Pancreas (tissue), 10 donors: Measurements from ENCODE around the gene GALNT9. TPM values are rescaled to one million over a fixed set of nuclear protein-coding genes. Genes with fewer than 3 reads are reported as not detected.
"Not testable (repeated sequence)": the region's sequence is repeated elsewhere in the genome, so short reads cannot be mapped to it uniquely, and the experiment has no call there.

Experiments
- ATAC-seq, 4 donors: fragments of 200-7000 bp; cut with Tn5 transposase; one replicate each; pipeline versions ENCODE4 v1.8.0 to v1.9.1; 2020; ENCODE audit warnings: mild to moderate bottlenecking in 4 of 4, moderate library complexity in 4 of 4
- DNase-seq, 6 donors: peaks; one replicate each; pipeline ENCODE4 v3.0.0-alpha.2; 2020
- FAIRE-seq: peaks from 2 replicates; lab custom pipeline; 2012; peaks lifted over from hg19 to GRCh38; lab: Jason Lieb, UNC
- H3K27ac ChIP-seq, 4 donors: fragments of 200-600 bp; sonication (generic); 1 replicate in 3 of 4; 2 replicates in 1 of 4; pipeline versions ENCODE4 v1.5.0 to v1.8.0; 2020
- H3K27me3 ChIP-seq, 4 donors: fragments of 200-600 bp; one replicate each; pipeline ENCODE4 v1.8.0; 2021
- H3K36me3 ChIP-seq, 3 donors: fragments of 200-600 bp; sonication (generic) in 1 of 3; one replicate each; pipeline versions ENCODE4 v1.5.0 to v1.8.0; 2020 to 2021
- H3K4me1 ChIP-seq, 3 donors: fragments of 200-600 bp; one replicate each; pipeline ENCODE4 v1.8.0; 2021
- H3K4me3 ChIP-seq, 4 donors: fragments of 200-600 bp; sonication (generic) in 2 of 4; one replicate each; pipeline versions ENCODE4 v1.5.0 to v1.8.0; 2020 to 2021
- H3K9me3 ChIP-seq, 4 donors: fragments of 200-600 bp; one replicate each; pipeline ENCODE4 v1.8.0; 2021
- CTCF ChIP-seq, 4 donors: fragments of 200-600 bp; sonication (generic) in 3 of 4; IDR thresholded peaks; one replicate each; pipeline versions ENCODE4 v1.5.0 to v1.8.0; 2021; ENCODE audit warnings: antibody characterized with exemption in 4 of 4
- WGBS, 2 donors: extraction: QIAGEN DNeasy Blood & Tissue Kit; methylation state at CpG; one replicate each; pipeline ENCODE4 v1.1.7; 2013; 5-methylcytosine and 5-hydroxymethylcytosine counted together
- intact Hi-C, 3 donors: fragments of 100-400 bp; cut with DNase I; formaldehyde crosslinking; loops; one replicate each; pipeline versions ENCODE4 v1.11.1 to v1.14.2; 2022
- polyA plus RNA-seq, 2 donors: library from polyadenylated mRNA; stranded (reverse); fragments of 200-250 nt; gene quantifications; one replicate each; pipeline ENCODE4 v1.2.3, GENCODE V29; 2013
- total RNA-seq, 6 donors: library from RNA; stranded (reverse); fragmentation: NEBNext Ultra II Directional in 4 of 6; extraction: Animal tissue kit (Norgen Biotek cat#: 25700) in 4 of 6; gene quantifications; one replicate each; pipeline versions ENCODE4 v1.2.1 to v1.2.4, GENCODE V29; 2021 to 2023
- donor health status: healthy with polysubstance abuse.
- donor health status: DM: no; HTN: no; CAD: no; lungs with moderate emphysema.
- donor health status: DM: no; HTN: no; CAD: no.
- donor health status: control.
- donor health status: control.
- donor health status: Bipolar disorder and iron deficiency.
- donor health status: DM: yes; HTN: yes; CAD: no.
- donor health status: DM: no; HTN: no; CAD: no.
- donor health status: DM: no; HTN: no; CAD: no.
- donor health status: DM: yes; HTN: yes; CAD: no.

Gene GALNT9
- total and polyA plus RNA-seq, 8 donors, result 0.09 to 0.46 (median 0.25) TPM; not detected in 5

GRCh38 chr12:132222808-132223173, 106.6 kb downstream of the GALNT9 start:
- H3K36me3 ChIP-seq, result no peaks in the 10 kb centered on the region
- 65 to 68% methylated on average over 6 of the region's 6 CpGs for WGBS, 2 donors
- H3K27ac ChIP-seq, result no peak overlapping the region
- no peaks in the 10 kb centered on the region for H3K9me3 ChIP-seq
- no peaks in the 10 kb centered on the region for H3K4me1 ChIP-seq
- intact Hi-C loops, result no loop called here
- TF ChIP-seq CTCF (IDR thresholded peaks at IDR 0.05), result no peak
- ATAC-seq (no peak), FAIRE-seq (no peak), DNase-seq (no peak)
- H3K27me3 ChIP-seq, result peaks cover 0 to 6% (median 2%) of the 10 kb centered on the region in 4 donors
- no peak overlapping the region for H3K4me3 ChIP-seq

GRCh38 chr12:132222096-132222807, 107.1 kb downstream of the GALNT9 start:
- intact Hi-C loops, result no loop called here
- no peaks in the 10 kb centered on the region for H3K9me3 ChIP-seq
- H3K27me3 ChIP-seq, result peaks cover 0 to 3% (median 1%) of the 10 kb centered on the region in 4 donors
- H3K4me1 ChIP-seq, result no peaks in the 10 kb centered on the region
- H3K4me3 ChIP-seq, result no peak overlapping the region
- ATAC-seq, result peak in 2 of 4 donors; percentile 11 to 45
- no peaks in the 10 kb centered on the region for H3K36me3 ChIP-seq
- no peak overlapping the region for H3K27ac ChIP-seq
- FAIRE-seq, result no peak
- DNase-seq, result peak in 3 of 6 donors; percentile 18 to 52 (median 25)
- 18 to 22% methylated on average over 24 of the region's 24 CpGs for WGBS, 2 donors
- no peak for TF ChIP-seq CTCF (IDR thresholded peaks at IDR 0.05)

DNA sequence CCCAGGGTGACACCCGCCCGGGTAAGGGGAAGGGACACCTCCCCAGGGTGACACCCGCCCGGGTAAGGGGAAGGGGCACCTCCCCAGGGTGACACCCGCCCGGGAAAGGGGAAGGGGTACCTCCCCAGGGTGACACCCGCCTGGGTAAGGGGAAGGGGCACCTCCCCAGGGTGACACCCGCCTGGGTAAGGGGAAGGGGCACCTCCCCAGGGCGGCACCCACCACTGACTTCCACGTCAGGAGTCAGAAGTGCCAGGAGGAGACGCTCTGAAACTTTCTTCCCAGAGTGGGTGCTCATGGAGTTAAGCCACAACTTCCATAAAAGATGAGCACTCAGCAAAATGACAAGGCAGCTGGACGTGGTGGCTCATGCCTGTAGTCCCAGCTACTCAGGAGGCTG, 109.6 kb downstream of the GALNT9 start:
- intact Hi-C loops, H3K36me3 ChIP-seq, ATAC-seq, H3K27me3 ChIP-seq, FAIRE-seq, H3K9me3 ChIP-seq, H3K27ac ChIP-seq, H3K4me1 ChIP-seq, H3K4me3 ChIP-seq: not testable (repeated sequence)
- DNase-seq, result peak in 2 of 6 donors; percentile 7 to 39
- 48 to 55% methylated on average over 6 to 12 of the region's 12 CpGs for WGBS, 2 donors

DNA sequence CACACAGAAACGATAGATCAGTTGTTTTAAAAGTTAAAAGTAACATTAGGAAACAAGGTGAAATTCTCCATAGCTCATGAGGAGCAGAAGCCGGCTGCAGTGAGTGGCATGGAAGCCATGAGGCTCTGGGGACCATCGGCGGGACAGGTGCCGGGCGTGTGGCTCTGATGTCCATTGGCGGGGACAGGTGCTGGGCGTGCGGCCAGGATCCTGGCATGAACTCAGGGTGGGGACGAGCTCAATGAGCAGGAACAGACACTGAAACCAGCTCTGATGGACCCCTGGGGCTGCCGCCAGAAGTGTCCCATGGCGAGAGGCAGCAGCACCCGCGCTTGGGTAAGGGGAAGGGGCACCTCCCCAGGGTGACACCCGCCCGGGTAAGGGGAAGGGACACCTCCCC, 110.1 kb downstream of the GALNT9 start:
- WGBS, 2 donors, result 37 to 53% methylated on average over 16 of the region's 16 CpGs
- TF ChIP-seq CTCF (IDR thresholded peaks at IDR 0.05), result no peak
- Histone ChIP-seq H3K9me3 (no peaks in the 10 kb centered on the region), H3K27me3 (no peaks in the 10 kb centered on the region), H3K4me1 (no peaks in the 10 kb centered on the region), H3K4me3 (no peak overlapping the region), H3K27ac (no peak overlapping the region), H3K36me3 (no peaks in the 10 kb centered on the region)
- DNase-seq (peak in 1 of 6 donors; percentile 56), ATAC-seq (no peak), FAIRE-seq (no peak)
- intact Hi-C loops, result no loop called here

DNA sequence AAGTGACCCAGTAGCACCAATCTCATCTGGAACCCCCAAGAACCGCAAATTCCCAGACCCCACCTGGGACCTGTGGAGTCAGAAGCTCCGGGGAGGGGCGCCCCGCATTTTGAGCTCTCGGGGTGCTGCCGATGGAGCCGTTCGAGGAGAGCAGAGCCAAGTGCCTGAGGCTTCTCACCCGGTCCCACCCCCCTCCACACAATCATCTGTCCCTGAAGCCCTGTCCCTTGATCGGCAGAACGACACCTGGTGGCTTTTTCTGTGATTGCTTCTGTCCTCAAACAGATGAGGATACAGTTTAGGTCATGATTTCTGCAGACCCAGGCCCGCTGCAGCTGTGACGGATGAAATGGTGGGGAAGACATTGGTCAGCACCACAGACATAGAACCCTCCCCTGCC, 110.5 kb downstream of the GALNT9 start:
- peak in 2 of 4 donors; percentile 40 to 49 for ATAC-seq
- no peaks in the 10 kb centered on the region for H3K4me1 ChIP-seq
- no peak overlapping the region for H3K4me3 ChIP-seq
- intact Hi-C loops, result no loop called here
- H3K36me3 ChIP-seq, result no peaks in the 10 kb centered on the region
- no peak overlapping the region for H3K27ac ChIP-seq
- no peaks in the 10 kb centered on the region for H3K27me3 ChIP-seq
- no peak for TF ChIP-seq CTCF (IDR thresholded peaks at IDR 0.05)
- 24 to 25% methylated on average over 13 of the region's 13 CpGs for WGBS, 2 donors
- DNase-seq, result peak in 3 of 6 donors; percentile 7 to 43 (median 22)
- no peaks in the 10 kb centered on the region for H3K9me3 ChIP-seq
- FAIRE-seq, result no peak
